Measurements from ENCODE around the gene ING5.
"Not testable (repeated sequence)": the region's sequence is repeated elsewhere in the genome, so short reads cannot be mapped to it uniquely, and the experiment has no call there.

ING5 gene

GRCh38 chr2:241728000-241728399 is 26.2 kb downstream of the ING5 start:
- peaks cover 17% of the 10 kb centered on the region for H3K4me1 Mint-ChIP-seq
- H3K4me3 Mint-ChIP-seq, result no peak overlapping the region
- H3K9me3 Mint-ChIP-seq, result peaks cover 16% of the 10 kb centered on the region
- TF ChIP-seq CTCF (IDR thresholded peaks at IDR 0.05), result no peak
- no peak for DNase-seq
- H3K27ac Mint-ChIP-seq, result peak overlapping the region; percentile 45
- no peaks in the 10 kb centered on the region for H3K27me3 Mint-ChIP-seq (ENCODE audit: low read depth, poor library complexity)
- H3K36me3 Mint-ChIP-seq (ENCODE audit: low read depth), result peaks cover 47% of the 10 kb centered on the region

- H3K36me3 Mint-ChIP-seq (ENCODE audit: low read depth), result peaks cover 41% of the 10 kb centered on the region
- no peak overlapping the region for H3K27ac Mint-ChIP-seq
- no peaks in the 10 kb centered on the region for H3K27me3 Mint-ChIP-seq (ENCODE audit: low read depth, poor library complexity)
- peaks cover 10% of the 10 kb centered on the region for H3K9me3 Mint-ChIP-seq
- H3K4me1 Mint-ChIP-seq, result peaks cover 17% of the 10 kb centered on the region
- no peak overlapping the region for H3K4me3 Mint-ChIP-seq
- TF ChIP-seq CTCF (IDR thresholded peaks at IDR 0.05), result no peak
- no peak for DNase-seq
Measured at GRCh38 chr2:241728627-241729026, 26.8 kb downstream of the ING5 start.

DNA sequence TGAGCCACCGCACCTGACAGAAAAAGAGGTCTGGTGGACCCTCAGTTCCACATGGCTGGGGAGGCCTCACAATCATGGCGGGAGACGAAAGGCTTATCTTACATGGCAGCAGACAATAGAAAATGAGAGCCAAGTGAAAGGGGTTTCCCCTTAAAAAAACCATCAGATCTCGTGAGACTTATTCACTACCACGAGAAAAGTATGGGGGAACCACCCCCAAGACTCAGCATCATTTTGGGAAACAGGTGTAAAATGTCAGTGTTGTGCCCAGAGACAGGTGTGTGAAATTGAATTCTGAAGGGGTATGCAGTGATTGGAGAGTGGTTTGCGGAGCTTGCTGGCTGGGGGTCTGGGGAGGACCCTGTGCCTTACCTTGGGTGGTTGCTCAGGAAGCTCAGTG is 28.0 kb downstream of the ING5 start:
- no peak for TF ChIP-seq CTCF (IDR thresholded peaks at IDR 0.05)

GRCh38 chr2:241730671-241731293 is 28.9 kb downstream of the ING5 start:
- Mint-ChIP-seq H3K4me3 (no peak overlapping the region), H3K27ac (no peak overlapping the region), H3K36me3 (ENCODE audit: low read depth) (peaks cover 21% of the 10 kb centered on the region), H3K27me3 (ENCODE audit: low read depth, poor library complexity) (no peaks in the 10 kb centered on the region), H3K4me1 (peaks cover 21% of the 10 kb centered on the region), H3K9me3 (no peaks in the 10 kb centered on the region)
- TF ChIP-seq CTCF (IDR thresholded peaks at IDR 0.05), result no peak
- DNase-seq, result no peak

More for the DNA sequence above, 28.0 kb downstream of the ING5 start:
- Mint-ChIP-seq H3K4me3 (no peak overlapping the region), H3K36me3 (ENCODE audit: low read depth) (peaks cover 29% of the 10 kb centered on the region), H3K9me3 (peaks cover 2% of the 10 kb centered on the region), H3K27ac (no peak overlapping the region), H3K27me3 (ENCODE audit: low read depth, poor library complexity) (no peaks in the 10 kb centered on the region), H3K4me1 (peaks cover 17% of the 10 kb centered on the region)
- DNase-seq, result no peak

GRCh38 chr2:241732513-241733186 is 30.8 kb downstream of the ING5 start:
- not testable (repeated sequence) for H3K9me3 Mint-ChIP-seq; H3K4me3 Mint-ChIP-seq; H3K27me3 Mint-ChIP-seq (ENCODE audit: low read depth, poor library complexity)
- H3K27ac Mint-ChIP-seq, result peak overlapping the region; percentile 13
- H3K36me3 Mint-ChIP-seq (ENCODE audit: low read depth), result peaks cover 20% of the 10 kb centered on the region
- H3K4me1 Mint-ChIP-seq, result peaks cover 29% of the 10 kb centered on the region
- DNase-seq, result peak; percentile 79
- TF ChIP-seq CTCF (IDR thresholded peaks at IDR 0.05), result peak; percentile 66
